ENCODE results near the gene PSMB5.

GRCh38 chr14:23055147-23055550, 20.4 kb upstream of the PSMB5 start:
- TF ChIP-seq POLR2A (IDR thresholded peaks at IDR 0.05): no peak
- TF ChIP-seq CTCF (IDR thresholded peaks at IDR 0.05): no peak
- TF ChIP-seq EP300 (IDR thresholded peaks at IDR 0.05; ENCODE audit: low read depth): no peak
